Thoracic aorta (tissue), 2 donors: ENCODE data around the gene ACACA. TPM values are rescaled to one million over a fixed set of nuclear protein-coding genes. Genes with fewer than 3 reads are reported as not detected.

Experiments
- ATAC-seq: fragments of 150-250 bp; one replicate; pipeline ENCODE4 v1.8.0; 2017; ENCODE audit warnings: low read depth; ENCODE audit not compliant: insufficient number of reproducible peaks, low FRiP score
- DNase-seq: peaks from one replicate; pipeline ENCODE4 v3.0.0-alpha.2; 2020; ENCODE audit warnings: low spot score
- H3K27ac ChIP-seq, 2 donors: fragments of 200-600 bp; sonication (generic); 1 replicate in 1 of 2; 2 replicates in 1 of 2; pipeline ENCODE4 v1.5.1; 2016; ENCODE audit warnings: mild to moderate bottlenecking in 2 of 2, moderate library complexity in 2 of 2
- H3K27me3 ChIP-seq: fragments of 200-600 bp; sonication (generic); replicated peaks from 2 replicates; pipeline ENCODE4 v1.6.0; 2016; ENCODE audit warnings: mild to moderate bottlenecking; ENCODE audit not compliant: insufficient read depth
- H3K36me3 ChIP-seq: fragments of 200-600 bp; sonication (generic); one replicate; pipeline ENCODE4 v1.5.1; 2016
- H3K4me1 ChIP-seq, 2 donors: fragments of 200-600 bp; sonication (generic); 1 replicate in 1 of 2; 2 replicates in 1 of 2; pipeline versions ENCODE4 v1.5.1 to v1.6.0; 2016; ENCODE audit warnings: low read depth in 2 of 2, mild to moderate bottlenecking in 1 of 2; ENCODE audit not compliant: control insufficient read depth in 1 of 2
- H3K4me3 ChIP-seq: fragments of 200-600 bp; sonication (generic); 2 replicates; pipeline ENCODE4 v1.5.1; 2016; ENCODE audit warnings: mild to moderate bottlenecking
- H3K9me3 ChIP-seq: fragments of 200-600 bp; sonication (generic); 2 replicates; pipeline ENCODE4 v1.5.1; 2016
- total RNA-seq, 2 donors: library from RNA; depleted of rRNA; stranded (reverse); fragments of >200 nt; gene quantifications; one replicate each; pipeline versions ENCODE4 v1.1.0 to v1.2.3, GENCODE V29; 2016
- TF ChIP-seq, protein P1 (sequence below): fragments of 200-600 bp; sonication (generic); IDR thresholded peaks from one replicate; pipeline ENCODE4 v1.5.1; 2019; ENCODE audit warnings: antibody characterized with exemption

ACACA gene
- total RNA-seq, 2 donors from 2014 or later: 20.7 to 34.0 TPM

DNA sequence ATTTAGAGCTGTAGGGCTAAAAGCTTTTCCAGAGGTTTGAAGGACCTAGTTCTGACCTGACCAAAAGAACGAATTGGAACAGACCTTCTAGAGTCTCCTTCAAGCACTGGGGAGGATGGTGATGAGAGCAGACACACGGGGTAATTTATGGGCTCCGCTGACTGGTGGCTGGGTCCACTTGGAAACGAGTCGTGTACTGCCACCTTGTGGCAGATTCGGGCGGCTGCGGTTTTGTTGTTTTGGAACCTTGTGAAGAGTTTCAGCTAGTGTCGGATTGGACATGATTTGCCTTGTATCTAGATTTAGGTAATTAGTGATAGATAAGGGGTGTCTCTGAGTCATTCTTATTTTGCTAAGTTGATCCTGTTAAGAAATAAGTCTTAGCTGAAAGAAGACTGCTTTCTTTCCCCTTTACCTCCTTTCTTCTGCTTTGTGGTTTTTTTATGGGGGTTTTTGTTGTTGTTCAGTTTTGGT is 359.0 kb downstream of the ACACA start:
- Histone ChIP-seq H3K4me3 (no peak overlapping the region), H3K27me3 (no peaks in the 10 kb centered on the region), H3K4me1 (no peaks in the 10 kb centered on the region), H3K36me3 (peaks cover 9% of the 10 kb centered on the region), H3K9me3 (no peaks in the 10 kb centered on the region), H3K27ac (no peak overlapping the region)
- TF ChIP-seq, protein P1, sequence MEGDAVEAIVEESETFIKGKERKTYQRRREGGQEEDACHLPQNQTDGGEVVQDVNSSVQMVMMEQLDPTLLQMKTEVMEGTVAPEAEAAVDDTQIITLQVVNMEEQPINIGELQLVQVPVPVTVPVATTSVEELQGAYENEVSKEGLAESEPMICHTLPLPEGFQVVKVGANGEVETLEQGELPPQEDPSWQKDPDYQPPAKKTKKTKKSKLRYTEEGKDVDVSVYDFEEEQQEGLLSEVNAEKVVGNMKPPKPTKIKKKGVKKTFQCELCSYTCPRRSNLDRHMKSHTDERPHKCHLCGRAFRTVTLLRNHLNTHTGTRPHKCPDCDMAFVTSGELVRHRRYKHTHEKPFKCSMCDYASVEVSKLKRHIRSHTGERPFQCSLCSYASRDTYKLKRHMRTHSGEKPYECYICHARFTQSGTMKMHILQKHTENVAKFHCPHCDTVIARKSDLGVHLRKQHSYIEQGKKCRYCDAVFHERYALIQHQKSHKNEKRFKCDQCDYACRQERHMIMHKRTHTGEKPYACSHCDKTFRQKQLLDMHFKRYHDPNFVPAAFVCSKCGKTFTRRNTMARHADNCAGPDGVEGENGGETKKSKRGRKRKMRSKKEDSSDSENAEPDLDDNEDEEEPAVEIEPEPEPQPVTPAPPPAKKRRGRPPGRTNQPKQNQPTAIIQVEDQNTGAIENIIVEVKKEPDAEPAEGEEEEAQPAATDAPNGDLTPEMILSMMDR: peak; percentile 84
- DNase-seq: peak; percentile 15
- ATAC-seq: no peak

GRCh38 chr17:37045351-37045922 is 361.2 kb downstream of the ACACA start:
- Histone ChIP-seq H3K4me3 (no peak overlapping the region), H3K36me3 (peaks cover 6% of the 10 kb centered on the region), H3K27me3 (no peaks in the 10 kb centered on the region), H3K9me3 (no peaks in the 10 kb centered on the region), H3K27ac (no peak overlapping the region), H3K4me1 (no peaks in the 10 kb centered on the region)
- DNase-seq (no peak), ATAC-seq (no peak)
- TF ChIP-seq, protein P1: no peak

DNA sequence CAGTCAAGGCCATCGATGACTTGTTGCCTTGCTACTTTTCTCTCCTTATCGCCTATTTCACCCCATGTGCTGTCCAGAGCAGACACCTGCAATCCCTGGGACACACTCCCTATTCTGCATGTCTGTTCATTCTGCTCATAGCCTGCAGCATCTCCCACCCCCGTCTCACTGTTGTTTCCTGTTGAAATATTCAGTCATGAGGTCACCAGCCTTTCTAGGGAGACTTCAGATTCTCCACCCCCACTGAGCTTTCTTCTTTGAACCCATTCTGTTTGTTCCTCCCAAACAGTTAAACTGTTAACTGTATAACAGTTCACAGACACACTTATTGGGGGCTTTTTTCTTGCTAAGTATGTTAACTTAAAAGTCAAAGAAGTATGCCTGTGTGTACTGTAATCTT is 363.4 kb downstream of the ACACA start:
- Histone ChIP-seq H3K4me3 (no peak overlapping the region), H3K27ac (no peak overlapping the region), H3K27me3 (no peaks in the 10 kb centered on the region), H3K4me1 (no peaks in the 10 kb centered on the region), H3K36me3 (peaks cover 3% of the 10 kb centered on the region), H3K9me3 (no peaks in the 10 kb centered on the region)
- DNase-seq (no peak), ATAC-seq (no peak)
- TF ChIP-seq, protein P1: no peak

DNA sequence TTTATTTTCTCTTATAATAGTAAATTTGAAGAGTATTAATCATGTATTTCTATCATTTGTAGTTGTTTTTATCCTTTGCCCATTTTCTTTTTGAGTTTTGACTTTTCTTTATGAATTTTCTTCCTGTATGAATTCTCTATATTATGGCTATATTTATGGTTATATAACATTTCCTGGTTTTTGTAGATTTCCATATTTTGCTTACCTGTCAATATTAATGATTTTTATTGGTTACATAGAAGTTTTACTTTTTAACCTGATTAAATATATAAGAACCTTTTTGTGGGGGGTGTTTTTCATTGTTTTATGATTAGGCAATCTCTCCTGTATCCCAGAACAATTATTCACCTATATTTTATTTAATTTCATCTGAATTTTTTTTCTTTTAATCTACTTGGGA is 364.7 kb downstream of the ACACA start:
- H3K36me3 ChIP-seq: peaks cover 3% of the 10 kb centered on the region
- no peaks in the 10 kb centered on the region for H3K27me3 ChIP-seq
- no peaks in the 10 kb centered on the region for H3K4me1 ChIP-seq
- DNase-seq: no peak
- no peaks in the 10 kb centered on the region for H3K9me3 ChIP-seq
- no peak for ATAC-seq
- no peak overlapping the region for H3K27ac ChIP-seq
- TF ChIP-seq, protein P1: no peak
- no peak overlapping the region for H3K4me3 ChIP-seq

GRCh38 chr17:37039269-37039668 is 367.4 kb downstream of the ACACA start:
- TF ChIP-seq, protein P1: no peak
- DNase-seq (no peak), ATAC-seq (no peak)
- peaks cover 3% of the 10 kb centered on the region for H3K36me3 ChIP-seq
- H3K4me3 ChIP-seq: no peak overlapping the region
- no peaks in the 10 kb centered on the region for H3K4me1 ChIP-seq
- H3K27me3 ChIP-seq: no peaks in the 10 kb centered on the region
- no peaks in the 10 kb centered on the region for H3K9me3 ChIP-seq
- no peak overlapping the region for H3K27ac ChIP-seq
